Transverse colon (tissue), 4 donors: ENCODE results near the gene CCDC38. TPM values are rescaled to one million over a fixed set of nuclear protein-coding genes. Genes with fewer than 3 reads are reported as not detected.

Experiments
- DNase-seq: peaks from one replicate; pipeline ENCODE4 v3.0.0-alpha.2; 2019
- H3K27ac ChIP-seq, 4 donors: fragments of 200-600 bp; sonication (generic); 2 replicates each; pipeline ENCODE4 v1.5.1; 2016 to 2018; ENCODE audit warnings: inconsistent platforms in 4 of 4
- H3K27me3 ChIP-seq: fragments of 200-600 bp; sonication (generic); 2 replicates; pipeline ENCODE4 v1.5.1; 2017; ENCODE audit warnings: inconsistent platforms
- H3K36me3 ChIP-seq, 4 donors: fragments of 200-600 bp; sonication (generic); 2 replicates each; pipeline ENCODE4 v1.5.1; 2017 to 2019; ENCODE audit warnings: inconsistent platforms in 4 of 4
- H3K4me1 ChIP-seq, 4 donors: fragments of 200-600 bp; sonication (generic); 2 replicates each; pipeline ENCODE4 v1.5.1; 2017 to 2020; ENCODE audit warnings: inconsistent platforms in 4 of 4
- H3K4me3 ChIP-seq, 4 donors: fragments of 200-600 bp; sonication (generic); 1 replicate in 1 of 4; 2 replicates in 3 of 4; pipeline versions ENCODE4 v1.5.1 to v1.6.1; 2017 to 2019; ENCODE audit warnings: inconsistent platforms in 4 of 4
- H3K9me3 ChIP-seq, 2 donors: fragments of 200-600 bp; sonication (generic); 2 replicates each; pipeline ENCODE4 v1.5.1; 2017 to 2019; ENCODE audit warnings: inconsistent platforms in 2 of 2
- CTCF ChIP-seq, 5 experiments: fragments of 200-600 bp in 3 of 5; fragments of 450-650 bp in 2 of 5; sonication (generic) in 3 of 5; IDR thresholded peaks; 1 replicate in 2 of 5; 2 replicates in 3 of 5; pipeline ENCODE4 v1.5.1; 2016 to 2017; ENCODE audit warnings: antibody characterized with exemption in 5 of 5, inconsistent platforms in 3 of 5, mild to moderate bottlenecking in 2 of 5, moderate library complexity in 1 of 5
- EP300 ChIP-seq: sonication (generic); formaldehyde crosslinking; IDR thresholded peaks from one replicate; pipeline ENCODE4 v1.6.1; 2017; ENCODE audit warnings: antibody characterized with exemption, low read depth
- POLR2A ChIP-seq: fragments of 450-650 bp; IDR thresholded peaks from one replicate; pipeline ENCODE4 v1.6.1; 2016; ENCODE audit warnings: antibody characterized with exemption, mild to moderate bottlenecking, moderate library complexity
- POLR2AphosphoS5 ChIP-seq, 3 donors: sonication (generic); formaldehyde crosslinking; IDR thresholded peaks; one replicate each; pipeline ENCODE4 v1.6.1; 2016; ENCODE audit warnings: antibody characterized with exemption in 3 of 3
- whole genome bisulfite sequencing, 2 donors: methylation state at CpG; one replicate each; pipeline ENCODE4 v1.1.5; 2018; ENCODE audit warnings: low coverage in 1 of 2; 5-methylcytosine and 5-hydroxymethylcytosine counted together
- in situ Hi-C, 4 donors: fragments of 200-750 bp; cut with MboI; loops; one replicate each; pipeline versions ENCODE4 v1.15.0 to v1.15.1; 2017; ENCODE audit warnings: low sequenced_read_pairs in 3 of 4, low pct_ligation_motif_present in 1 of 4, low pct_unique_long_range_greater_than_20kb in 1 of 4
- intact Hi-C: fragments of 100-400 bp; cut with DNase I; formaldehyde crosslinking; loops from one replicate; pipeline ENCODE4 v1.15.1; 2023; ENCODE audit warnings: low total_unique reads
- total RNA-seq, 4 donors: library from RNA; depleted of rRNA; stranded (reverse); fragments of >200 nt; gene quantifications; one replicate each; pipeline ENCODE4 v1.1.0, GENCODE V29; 2016

Gene CCDC38
- total RNA-seq, 4 donors from 2014 or later: not detected

GRCh38 chr12:95986635-95987570 lies 44.5 kb upstream of the CCDC38 start:
- peaks cover 0 to 4% (median 0%) of the 10 kb centered on the region in 4 donors for H3K4me1 ChIP-seq
- H3K27me3 ChIP-seq: no peaks in the 10 kb centered on the region
- no peaks in the 10 kb centered on the region for H3K36me3 ChIP-seq
- no peak for TF ChIP-seq CTCF (IDR thresholded peaks at IDR 0.05)
- no peak for TF ChIP-seq POLR2A
- intact Hi-C loops (no loop called here), in situ Hi-C loops (loop anchor here in 1 of 4 donors (25.0 kb wide), 1 partner anchor 400 kb away; no protein-coding TSS in a partner anchor)
- no peak overlapping the region for H3K27ac ChIP-seq
- no peaks in the 10 kb centered on the region for H3K9me3 ChIP-seq
- DNase-seq: no peak
- 60 to 68% methylated on average over 5 to 14 of the region's 14 CpGs for WGBS, 2 donors
- H3K4me3 ChIP-seq: no peak overlapping the region

- TF ChIP-seq POLR2AphosphoS5 (IDR thresholded peaks at IDR 0.05) (no peak), EP300 (no peak), CTCF (IDR thresholded peaks at IDR 0.05) (no peak), POLR2A (no peak)
- H3K9me3 ChIP-seq: no peaks in the 10 kb centered on the region
- in situ Hi-C loops (loop anchor here in 1 of 4 donors (25.0 kb wide), 1 partner anchor 397 kb away; no protein-coding TSS in a partner anchor), intact Hi-C loops (no loop called here)
- WGBS, 2 donors: 91 to 95% methylated on average over 1 of the region's 1 CpG
- no peaks in the 10 kb centered on the region for H3K36me3 ChIP-seq
- no peaks in the 10 kb centered on the region for H3K27me3 ChIP-seq
- H3K4me1 ChIP-seq: peaks cover 0 to 4% (median 0%) of the 10 kb centered on the region in 4 donors
- no peak overlapping the region for H3K4me3 ChIP-seq
- no peak overlapping the region for H3K27ac ChIP-seq
- no peak for DNase-seq
Observed at GRCh38 chr12:95984682-95985081, 42.3 kb upstream of the CCDC38 start.

GRCh38 chr12:95982602-95983001 lies 40.2 kb upstream of the CCDC38 start:
- peaks cover 0 to 4% (median 0%) of the 10 kb centered on the region in 4 donors for H3K4me1 ChIP-seq
- WGBS, 2 donors: 76 to 83% methylated on average over 1 of the region's 1 CpG
- H3K27ac ChIP-seq: no peak overlapping the region
- H3K36me3 ChIP-seq: no peaks in the 10 kb centered on the region
- TF ChIP-seq POLR2AphosphoS5 (IDR thresholded peaks at IDR 0.05) (no peak), POLR2A (no peak), CTCF (IDR thresholded peaks at IDR 0.05) (no peak), EP300 (no peak)
- no peaks in the 10 kb centered on the region for H3K9me3 ChIP-seq
- no peaks in the 10 kb centered on the region for H3K27me3 ChIP-seq
- H3K4me3 ChIP-seq: no peak overlapping the region
- in situ Hi-C loops: loop anchor here in 1 of 4 donors (25.0 kb wide), 1 partner anchor 395 kb away; no protein-coding TSS in a partner anchor
- no peak for DNase-seq
- intact Hi-C loops: no loop called here

- no peaks in the 10 kb centered on the region for H3K36me3 ChIP-seq
- H3K4me1 ChIP-seq: no peaks in the 10 kb centered on the region
- in situ Hi-C loops (loop anchor here in 1 of 4 donors (25.0 kb wide), 1 partner anchor 393 kb away; no protein-coding TSS in a partner anchor), intact Hi-C loops (no loop called here)
- TF ChIP-seq EP300: no peak
- no peak for TF ChIP-seq POLR2AphosphoS5 (IDR thresholded peaks at IDR 0.05)
- H3K9me3 ChIP-seq: no peaks in the 10 kb centered on the region
- no peak overlapping the region for H3K27ac ChIP-seq
- H3K27me3 ChIP-seq: no peaks in the 10 kb centered on the region
- WGBS, 2 donors: 88 to 93% methylated on average over 4 to 5 of the region's 5 CpGs
- H3K4me3 ChIP-seq: no peak overlapping the region
- no peak for DNase-seq
Observed at GRCh38 chr12:95980437-95980836, 38.0 kb upstream of the CCDC38 start.
